HEK293T (cell line): ENCODE data around the gene FAM78B.

ENCODE experiments used
- ARNT ChIP-seq: fragments of 450-650 bp; IDR thresholded peaks from 2 replicates; pipeline ENCODE4 v1.6.1; 2017; ENCODE audit warnings: mild to moderate bottlenecking
- BHLHE40 ChIP-seq: fragments of 450-650 bp; IDR thresholded peaks from 2 replicates; pipeline ENCODE4 v1.6.1; 2016; ENCODE audit warnings: mild to moderate bottlenecking, moderate library complexity, borderline replicate concordance
- CTBP1 ChIP-seq: fragments of 450-650 bp; IDR thresholded peaks from 2 replicates; pipeline ENCODE4 v1.6.1; 2016; ENCODE audit warnings: borderline replicate concordance
- ELF4 ChIP-seq: fragments of 450-650 bp; IDR thresholded peaks from 2 replicates; pipeline ENCODE4 v1.6.1; 2017; ENCODE audit warnings: antibody characterized with exemption
- FOXA1 ChIP-seq: fragments of 450-650 bp; IDR thresholded peaks from 2 replicates; pipeline ENCODE4 v1.6.1; 2016; ENCODE audit warnings: mild to moderate bottlenecking
- FOXM1 ChIP-seq: fragments of 450-650 bp; IDR thresholded peaks from 2 replicates; pipeline ENCODE4 v1.6.1; 2017; ENCODE audit warnings: mild to moderate bottlenecking, borderline replicate concordance
- LEF1 ChIP-seq: fragments of 450-650 bp; IDR thresholded peaks from 2 replicates; pipeline ENCODE4 v1.6.1; 2017; ENCODE audit warnings: mild to moderate bottlenecking, borderline replicate concordance
- SP1 ChIP-seq: fragments of 450-650 bp; IDR thresholded peaks from 2 replicates; pipeline ENCODE4 v1.6.1; 2017
- SUZ12 ChIP-seq: fragments of 450-650 bp; IDR thresholded peaks from 2 replicates; pipeline ENCODE4 v1.6.1; 2016; ENCODE audit warnings: mild to moderate bottlenecking
- TARDBP ChIP-seq: fragments of 450-650 bp; IDR thresholded peaks from 2 replicates; pipeline ENCODE4 v1.6.1; 2016
- TF ChIP-seq, protein P1 (sequence below): fragments of 450-650 bp; IDR thresholded peaks from 2 replicates; pipeline ENCODE4 v1.6.1; 2016

DNA sequence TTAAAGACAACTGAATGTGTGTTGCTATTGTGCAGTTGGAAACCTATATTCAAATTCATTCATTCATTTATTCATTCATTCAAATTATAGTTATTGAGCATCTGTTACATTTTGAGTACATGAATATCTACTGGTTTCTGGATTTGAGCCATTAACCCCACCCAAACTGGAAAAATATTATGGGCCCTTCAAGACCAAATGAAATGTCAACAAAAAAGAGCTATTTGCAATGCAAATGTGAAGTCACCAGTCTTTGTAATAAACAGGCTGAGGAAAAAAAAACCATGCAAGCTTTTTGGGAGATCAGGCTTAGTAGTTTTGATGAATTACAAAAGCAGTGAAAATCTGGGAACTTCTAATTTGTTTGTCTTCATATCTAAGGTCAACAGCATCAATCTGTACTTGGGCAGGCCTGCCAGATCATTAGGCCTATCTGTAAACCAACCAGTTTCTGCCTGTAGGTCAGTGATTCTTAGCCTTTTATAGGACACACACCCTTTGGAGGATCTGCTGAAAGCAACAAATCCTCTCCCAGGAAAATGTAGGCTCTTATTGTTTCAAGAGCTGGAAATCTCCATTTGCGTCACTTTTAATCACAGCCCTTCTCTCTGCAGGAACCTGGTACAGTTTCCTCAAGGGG, 134.7 kb downstream of the FAM78B start:
- TF ChIP-seq TARDBP (no peak), BHLHE40 (no peak), SP1 (no peak), FOXM1 (no peak), ELF4 (no peak), SUZ12 (no peak), CTBP1 (no peak), ARNT (no peak), FOXA1 (no peak), LEF1 (no peak)
- TF ChIP-seq, protein P1, sequence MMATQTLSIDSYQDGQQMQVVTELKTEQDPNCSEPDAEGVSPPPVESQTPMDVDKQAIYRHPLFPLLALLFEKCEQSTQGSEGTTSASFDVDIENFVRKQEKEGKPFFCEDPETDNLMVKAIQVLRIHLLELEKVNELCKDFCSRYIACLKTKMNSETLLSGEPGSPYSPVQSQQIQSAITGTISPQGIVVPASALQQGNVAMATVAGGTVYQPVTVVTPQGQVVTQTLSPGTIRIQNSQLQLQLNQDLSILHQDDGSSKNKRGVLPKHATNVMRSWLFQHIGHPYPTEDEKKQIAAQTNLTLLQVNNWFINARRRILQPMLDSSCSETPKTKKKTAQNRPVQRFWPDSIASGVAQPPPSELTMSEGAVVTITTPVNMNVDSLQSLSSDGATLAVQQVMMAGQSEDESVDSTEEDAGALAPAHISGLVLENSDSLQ: no peak
